Measurements from ENCODE around the gene SUCO. TPM values are rescaled to one million over a fixed set of nuclear protein-coding genes. Genes with fewer than 3 reads are reported as not detected.

Gene SUCO
- total RNA-seq, 1 experiment from 2014 or later, result 22.6 TPM

- ChIA-PET RAD21 (ENCODE audit: low non-redundant PET in 1 of 2, low total read pairs in 2 of 2, uncharacterized antibody in 2 of 2, unreplicated experiment in 2 of 2) (no interaction called here), POLR2A (no interaction called here), CTCF (no interaction called here)
- Histone ChIP-seq H3K27ac (ENCODE audit: low read depth, low read length) (no peak overlapping the region), H3K36me3 (ENCODE audit: control insufficient read depth in 1 of 2, insufficient read depth in 2 of 2, low read length in 2 of 2) (peaks cover 6% of the 10 kb centered on the region in 2 experiments; a peak in 2 of 4 replicates), H3K4me2 (ENCODE audit: low read length) (no peak overlapping the region), H3K4me3 (replicated peaks in 1 of 2; ENCODE audit: low read depth in 1 of 2, low read length in 2 of 2) (no peak overlapping the region), H2AFZ (ENCODE audit: low read depth, low read length, poor library complexity, severe bottlenecking) (no peak overlapping the region), H3K4me1 (ENCODE audit: control insufficient read depth in 1 of 2, insufficient read depth in 2 of 2, low read length in 2 of 2) (no peaks in the 10 kb centered on the region), H3K27me3 (ENCODE audit: insufficient read depth, low read length) (no peaks in the 10 kb centered on the region), H3K9ac (ENCODE audit: low read length) (no peak overlapping the region), H4K20me1 (ENCODE audit: insufficient read depth) (no peaks in the 10 kb centered on the region), H3K79me2 (ENCODE audit: insufficient read depth, low read length) (no peaks in the 10 kb centered on the region), H3K9me2 (ENCODE audit: insufficient read depth) (no peaks in the 10 kb centered on the region), H3K9me3 (ENCODE audit: control insufficient read depth in 1 of 2, insufficient read depth in 1 of 2, low read depth in 1 of 2, low read length in 2 of 2) (no peaks in the 10 kb centered on the region)
- DNase-seq (ENCODE audit: low read depth, low spot score) (no peak), ATAC-seq (no peak)
- BruUV-seq (replicated peaks), result no TSS peak
- intact Hi-C loops (cut with micrococcal nuclease), result no loop called here
- TF ChIP-seq ATF3 (IDR thresholded peaks at IDR 0.05) (no peak), CEBPB (IDR thresholded peaks at IDR 0.05; ENCODE audit: low read depth) (no peak), RAD21 (IDR thresholded peaks at IDR 0.05; ENCODE audit: low read depth) (no peak), MAX (IDR thresholded peaks at IDR 0.05) (no peak), ZBTB33 (IDR thresholded peaks at IDR 0.05; ENCODE audit: extremely low read depth, insufficient replicate concordance, low read length) (no peak), FOSL1 (IDR thresholded peaks at IDR 0.05; ENCODE audit: low read depth) (no peak), SRF (IDR thresholded peaks at IDR 0.05; ENCODE audit: low read depth) (no peak), SIN3A (IDR thresholded peaks at IDR 0.05; ENCODE audit: low read depth) (no peak), TCF7L2 (IDR thresholded peaks at IDR 0.05; ENCODE audit: borderline replicate concordance, extremely low read depth, insufficient read depth, insufficient read length) (no peak), POLR2AphosphoS5 (IDR thresholded peaks at IDR 0.05; ENCODE audit: low read depth, low read length) (no peak)
Measured at GRCh38 chr1:172566196-172566997, 33.4 kb downstream of the SUCO start.

Measured in HCT116 (cell line).